ENCODE measurements around the gene EYA4.

GRCh38 chr6:133424359-133424758, 183.2 kb downstream of the EYA4 start:
- TF ChIP-seq, protein P1, sequence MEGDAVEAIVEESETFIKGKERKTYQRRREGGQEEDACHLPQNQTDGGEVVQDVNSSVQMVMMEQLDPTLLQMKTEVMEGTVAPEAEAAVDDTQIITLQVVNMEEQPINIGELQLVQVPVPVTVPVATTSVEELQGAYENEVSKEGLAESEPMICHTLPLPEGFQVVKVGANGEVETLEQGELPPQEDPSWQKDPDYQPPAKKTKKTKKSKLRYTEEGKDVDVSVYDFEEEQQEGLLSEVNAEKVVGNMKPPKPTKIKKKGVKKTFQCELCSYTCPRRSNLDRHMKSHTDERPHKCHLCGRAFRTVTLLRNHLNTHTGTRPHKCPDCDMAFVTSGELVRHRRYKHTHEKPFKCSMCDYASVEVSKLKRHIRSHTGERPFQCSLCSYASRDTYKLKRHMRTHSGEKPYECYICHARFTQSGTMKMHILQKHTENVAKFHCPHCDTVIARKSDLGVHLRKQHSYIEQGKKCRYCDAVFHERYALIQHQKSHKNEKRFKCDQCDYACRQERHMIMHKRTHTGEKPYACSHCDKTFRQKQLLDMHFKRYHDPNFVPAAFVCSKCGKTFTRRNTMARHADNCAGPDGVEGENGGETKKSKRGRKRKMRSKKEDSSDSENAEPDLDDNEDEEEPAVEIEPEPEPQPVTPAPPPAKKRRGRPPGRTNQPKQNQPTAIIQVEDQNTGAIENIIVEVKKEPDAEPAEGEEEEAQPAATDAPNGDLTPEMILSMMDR (IDR thresholded peaks at IDR 0.05; ENCODE audit: low read depth, low read length), result no peak
- TF ChIP-seq, protein P2, sequence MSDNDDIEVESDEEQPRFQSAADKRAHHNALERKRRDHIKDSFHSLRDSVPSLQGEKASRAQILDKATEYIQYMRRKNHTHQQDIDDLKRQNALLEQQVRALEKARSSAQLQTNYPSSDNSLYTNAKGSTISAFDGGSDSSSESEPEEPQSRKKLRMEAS (IDR thresholded peaks at IDR 0.05; ENCODE audit: low read depth, low read length), result no peak
